ENCODE measurements around the gene PITPNC1.

PITPNC1 gene

GRCh38 chr17:67434061-67434525 is 57.0 kb downstream of the PITPNC1 start:
- peak in 1 of 2 experiments; percentile 28 for DNase-seq (ENCODE audit: low read depth in 2 of 2)

- DNase-seq (ENCODE audit: low read depth in 2 of 2) = peak in 1 of 2 experiments; percentile 31
Measured at GRCh38 chr17:67435122-67435521, 58.0 kb downstream of the PITPNC1 start.

GRCh38 chr17:67435786-67436185 is 58.7 kb downstream of the PITPNC1 start:
- no peak for DNase-seq (ENCODE audit: low read depth in 2 of 2)

GRCh38 chr17:67436233-67436632 is 59.2 kb downstream of the PITPNC1 start:
- no peak for DNase-seq (ENCODE audit: low read depth in 2 of 2)

- no peak for DNase-seq (ENCODE audit: low read depth in 2 of 2)
Measured at GRCh38 chr17:67438667-67439066, 61.6 kb downstream of the PITPNC1 start.

- DNase-seq (ENCODE audit: low read depth in 2 of 2) = no peak
Measured at GRCh38 chr17:67439269-67439668, 62.2 kb downstream of the PITPNC1 start.

GRCh38 chr17:67440277-67441051 is 63.4 kb downstream of the PITPNC1 start:
- DNase-seq (ENCODE audit: low read depth in 2 of 2) = no peak

GRCh38 chr17:67441052-67441895 is 64.2 kb downstream of the PITPNC1 start:
- peak; percentile 43 to 44 for DNase-seq (ENCODE audit: low read depth in 2 of 2)

- DNase-seq (ENCODE audit: low read depth in 2 of 2) = no peak
Measured at GRCh38 chr17:67441896-67442219, 64.8 kb downstream of the PITPNC1 start.

GRCh38 chr17:67442787-67443624 is 65.9 kb downstream of the PITPNC1 start:
- no peak for DNase-seq (ENCODE audit: low read depth in 2 of 2)

GRCh38 chr17:67443931-67444595 is 67.0 kb downstream of the PITPNC1 start:
- no peak for DNase-seq (ENCODE audit: low read depth in 2 of 2)

- DNase-seq (ENCODE audit: low read depth in 2 of 2) = no peak
Measured at GRCh38 chr17:67448449-67448848, 71.4 kb downstream of the PITPNC1 start.

- DNase-seq (ENCODE audit: low read depth in 2 of 2) = no peak
Measured at GRCh38 chr17:67449065-67449464, 72.0 kb downstream of the PITPNC1 start.

- no peak for DNase-seq (ENCODE audit: low read depth in 2 of 2)
Measured at GRCh38 chr17:67449845-67450755, 73.0 kb downstream of the PITPNC1 start.

- no peak for DNase-seq (ENCODE audit: low read depth in 2 of 2)
Measured at GRCh38 chr17:67452681-67453554, 75.8 kb downstream of the PITPNC1 start.

- DNase-seq (ENCODE audit: low read depth in 2 of 2) = no peak
Measured at GRCh38 chr17:67456103-67456502, 79.0 kb downstream of the PITPNC1 start.

- DNase-seq (ENCODE audit: low read depth in 2 of 2) = no peak
Measured at GRCh38 chr17:67456889-67457288, 79.8 kb downstream of the PITPNC1 start.

GRCh38 chr17:67458203-67458602 is 81.1 kb downstream of the PITPNC1 start:
- DNase-seq (ENCODE audit: low read depth in 2 of 2) = no peak

- no peak for DNase-seq (ENCODE audit: low read depth in 2 of 2)
Measured at GRCh38 chr17:67459985-67460384, 82.9 kb downstream of the PITPNC1 start.
